ENCODE data around the gene CD80.

DNA sequence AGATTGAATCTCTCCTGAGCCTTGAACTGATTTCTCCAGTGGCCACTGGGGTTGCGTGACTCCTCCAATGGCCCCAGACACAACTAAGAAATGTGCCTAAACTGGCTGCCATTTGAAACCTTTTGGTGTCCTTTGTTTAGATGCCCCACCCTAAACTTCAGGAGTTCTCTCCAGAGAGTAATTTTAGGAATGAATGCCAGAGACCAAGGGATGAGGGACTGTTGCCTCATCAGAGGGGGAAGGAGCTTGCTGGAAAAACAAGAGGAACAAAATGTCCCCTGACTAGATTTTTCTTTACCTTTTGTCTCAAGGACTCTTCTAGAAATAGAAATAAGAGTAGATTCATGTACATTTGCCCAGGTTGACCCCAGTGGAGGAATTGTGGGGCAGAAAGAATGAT, 11.8 kb upstream of the CD80 start:
- TF ChIP-seq, protein P1, sequence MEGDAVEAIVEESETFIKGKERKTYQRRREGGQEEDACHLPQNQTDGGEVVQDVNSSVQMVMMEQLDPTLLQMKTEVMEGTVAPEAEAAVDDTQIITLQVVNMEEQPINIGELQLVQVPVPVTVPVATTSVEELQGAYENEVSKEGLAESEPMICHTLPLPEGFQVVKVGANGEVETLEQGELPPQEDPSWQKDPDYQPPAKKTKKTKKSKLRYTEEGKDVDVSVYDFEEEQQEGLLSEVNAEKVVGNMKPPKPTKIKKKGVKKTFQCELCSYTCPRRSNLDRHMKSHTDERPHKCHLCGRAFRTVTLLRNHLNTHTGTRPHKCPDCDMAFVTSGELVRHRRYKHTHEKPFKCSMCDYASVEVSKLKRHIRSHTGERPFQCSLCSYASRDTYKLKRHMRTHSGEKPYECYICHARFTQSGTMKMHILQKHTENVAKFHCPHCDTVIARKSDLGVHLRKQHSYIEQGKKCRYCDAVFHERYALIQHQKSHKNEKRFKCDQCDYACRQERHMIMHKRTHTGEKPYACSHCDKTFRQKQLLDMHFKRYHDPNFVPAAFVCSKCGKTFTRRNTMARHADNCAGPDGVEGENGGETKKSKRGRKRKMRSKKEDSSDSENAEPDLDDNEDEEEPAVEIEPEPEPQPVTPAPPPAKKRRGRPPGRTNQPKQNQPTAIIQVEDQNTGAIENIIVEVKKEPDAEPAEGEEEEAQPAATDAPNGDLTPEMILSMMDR (IDR thresholded peaks at IDR 0.05; ENCODE audit: low read length), result no peak
- TF ChIP-seq EZH2 (IDR thresholded peaks at IDR 0.05; ENCODE audit: borderline replicate concordance, low read length), result no peak

Data from OCI-LY1 (cell line).